GM18498 (cell line): ENCODE data around the gene DUSP15.

Experiments used
- ATAC-seq: cut with Tn5 transposase; IDR thresholded peaks from one replicate; pipeline ENCODE4 v1.9.1; 2021; ENCODE audit warnings: mild to moderate bottlenecking, moderate library complexity; ENCODE audit not compliant: unreplicated experiment

DUSP15 gene

GRCh38 chr20:31861385-31862156 is 8.8 kb downstream of the DUSP15 start:
- ATAC-seq: peak; percentile 69

GRCh38 chr20:31861135-31861384 is 9.3 kb downstream of the DUSP15 start:
- peak; percentile 31 for ATAC-seq

- ATAC-seq: no peak
These were observed 9.8 kb downstream of the DUSP15 start for GRCh38 chr20:31860390-31861134.

GRCh38 chr20:31859998-31860380 is 10.3 kb downstream of the DUSP15 start:
- no peak for ATAC-seq

GRCh38 chr20:31859266-31859997 is 10.9 kb downstream of the DUSP15 start:
- ATAC-seq: no peak

- ATAC-seq: no peak
These were observed 11.6 kb downstream of the DUSP15 start for GRCh38 chr20:31858760-31859083.

- peak; percentile 60 for ATAC-seq
These were observed 12.2 kb downstream of the DUSP15 start for GRCh38 chr20:31857861-31858759.

- no peak for ATAC-seq
These were observed 13.8 kb downstream of the DUSP15 start for GRCh38 chr20:31856516-31856915.

- no peak for ATAC-seq
These were observed 16.8 kb downstream of the DUSP15 start for GRCh38 chr20:31853481-31853880.

- ATAC-seq: no peak
These were observed 18.9 kb downstream of the DUSP15 start for GRCh38 chr20:31851240-31851955.

GRCh38 chr20:31849306-31849930 is 20.9 kb downstream of the DUSP15 start:
- ATAC-seq: no peak

- no peak for ATAC-seq
These were observed 22.0 kb downstream of the DUSP15 start for GRCh38 chr20:31848088-31848999.

- no peak for ATAC-seq
These were observed 23.6 kb downstream of the DUSP15 start for GRCh38 chr20:31846793-31847138.

- ATAC-seq: no peak
These were observed 24.9 kb downstream of the DUSP15 start, which contains the start of gene FOXS1 for GRCh38 chr20:31845300-31845863. TSS of gene FOXS1 (minus strand) at chr20:31845604. CDS start at chr20:31845542, 62 bp downstream.

GRCh38 chr20:31844737-31845299 is 25.5 kb downstream of the DUSP15 start:
- ATAC-seq: no peak

GRCh38 chr20:31843881-31844280 is 26.4 kb downstream of the DUSP15 start:
- ATAC-seq: no peak

- ATAC-seq: no peak
These were observed 27.0 kb downstream of the DUSP15 start for GRCh38 chr20:31843288-31843687.

GRCh38 chr20:31842471-31843157 is 27.7 kb downstream of the DUSP15 start:
- ATAC-seq: no peak
